Measurements from ENCODE around the gene OR56A3.
A peak's percentile ranks its signal among the peaks of the same experiment; 100 is the strongest.

The OR56A3 gene

DNA sequence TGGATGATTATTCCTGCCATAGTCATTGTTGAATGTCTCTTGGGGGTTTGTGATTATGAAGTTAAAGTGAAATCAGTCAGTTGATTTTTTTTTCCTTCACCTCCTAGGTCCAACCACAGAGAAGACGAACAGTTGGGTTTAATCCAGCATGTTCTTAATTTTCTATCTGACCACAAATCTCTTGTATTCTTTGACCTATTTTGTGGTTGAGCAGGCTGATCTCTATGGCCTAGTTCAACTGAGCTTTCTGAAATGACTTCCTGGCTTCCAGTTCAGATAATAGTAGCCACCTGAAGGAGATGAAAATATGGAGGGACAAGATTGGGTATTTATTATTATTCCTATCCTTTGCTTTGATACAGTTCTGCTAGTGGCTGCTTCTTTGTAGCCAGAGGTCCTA, 31.5 kb downstream of the OR56A3 start:
- DNase-seq (ENCODE audit: low read depth, low spot score): no peak

DNA sequence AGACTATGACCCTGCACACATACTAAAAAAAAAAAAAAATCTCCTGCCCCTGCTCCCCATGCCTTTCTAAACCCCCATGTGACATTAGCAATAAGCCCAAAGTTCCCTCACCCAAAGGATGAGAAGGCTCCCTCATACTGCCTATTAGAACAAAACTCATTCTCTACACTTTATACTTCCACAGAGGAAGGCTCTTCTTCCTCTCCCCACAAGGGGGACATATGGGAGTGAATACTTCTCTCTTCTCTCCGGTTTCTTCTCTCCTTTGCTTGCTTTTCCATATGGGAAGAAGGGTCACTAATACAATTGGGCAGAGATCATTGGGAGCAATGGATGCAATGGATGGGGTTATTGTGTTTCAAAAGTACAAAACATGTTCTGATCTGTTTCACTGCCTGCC, 41.4 kb downstream of the OR56A3 start:
- no peak for DNase-seq (ENCODE audit: low read depth, low spot score)

- DNase-seq (ENCODE audit: low read depth, low spot score): no peak
Measured at GRCh38 chr11:5986885-5987284, 44.8 kb downstream of the OR56A3 start, which contains the start of gene OR52L1. Gene OR52L1 (minus strand): TSS chr11:5986985. CDS start chr11:5986930, 55 bp downstream.

- no peak for DNase-seq (ENCODE audit: low read depth, low spot score)
Measured at GRCh38 chr11:5989203-5989602, 47.2 kb downstream of the OR56A3 start.

- DNase-seq (ENCODE audit: low read depth, low spot score): no peak
Measured at GRCh38 chr11:5992150-5992549, 50.1 kb downstream of the OR56A3 start.

GRCh38 chr11:5992604-5993251, 50.7 kb downstream of the OR56A3 start:
- peak; percentile 23 for DNase-seq (ENCODE audit: low read depth, low spot score)

GRCh38 chr11:5994791-5995190, 52.7 kb downstream of the OR56A3 start:
- DNase-seq (ENCODE audit: low read depth, low spot score): no peak
